Subcutaneous preadipocyte (primary cell): ENCODE data around the gene SMCO3. TPM values are rescaled to one million over a fixed set of nuclear protein-coding genes. Genes with fewer than 3 reads are reported as not detected.

Experiments used
- total RNA-seq: library from RNA; depleted of rRNA; stranded (reverse); fragments of >200 nt; gene quantifications from 2 replicates; pipeline ENCODE4 v1.2.3, GENCODE V29; 2012

Gene SMCO3
- not detected in 2 replicates for total RNA-seq

DNA sequence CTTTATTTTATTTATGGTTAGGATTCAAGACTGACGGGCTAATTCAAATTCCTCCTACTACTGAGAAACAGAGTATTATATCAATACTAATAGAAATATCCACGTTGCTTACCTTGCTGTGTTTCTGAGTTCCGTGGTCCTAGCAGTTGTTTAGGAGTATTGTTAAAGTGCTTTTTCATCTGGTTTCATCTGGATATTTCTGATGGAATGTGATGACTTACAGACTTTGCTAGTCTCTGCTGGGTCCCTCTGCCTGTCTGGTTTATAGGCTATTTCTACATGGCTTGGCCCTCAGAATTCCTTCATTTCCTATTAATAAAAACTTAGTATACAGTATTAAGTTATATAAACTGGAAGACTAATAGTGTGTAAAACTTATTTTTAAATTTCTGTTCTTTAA lies at the start of gene SMCO3:
Gene SMCO3 (minus strand): TSS at position 169 of the 400 bp plus-strand sequence. CDS start 7,502 bp downstream, outside the sequence.

DNA sequence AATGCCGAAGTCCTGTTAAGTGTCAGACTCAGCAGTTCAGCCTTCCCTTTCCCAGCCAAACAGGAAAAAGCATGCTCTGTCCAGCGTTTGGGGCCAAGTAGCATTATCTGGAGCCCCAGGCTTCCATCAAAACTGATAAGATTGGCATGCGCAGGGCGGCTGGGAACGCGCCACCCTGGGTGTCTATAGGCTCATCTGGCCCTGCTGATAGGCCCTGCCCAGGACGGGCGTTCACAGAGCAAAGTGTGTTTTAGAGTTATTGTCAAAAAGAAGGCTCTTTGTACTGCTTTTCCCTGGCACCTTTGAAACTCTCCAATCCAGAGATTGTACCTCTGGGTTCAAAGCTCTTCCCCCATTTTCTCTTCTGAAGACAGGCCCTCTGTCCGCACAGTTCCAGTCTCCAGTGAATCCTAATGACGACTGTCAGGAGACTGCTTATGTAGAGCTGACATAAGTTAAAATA lies 29.5 kb upstream of the SMCO3 start, which contains the start of gene ART4:
Gene ART4 (minus strand): TSS at position 102 of the 463 bp plus-strand sequence. CDS start 413 bp downstream, outside the sequence.

DNA sequence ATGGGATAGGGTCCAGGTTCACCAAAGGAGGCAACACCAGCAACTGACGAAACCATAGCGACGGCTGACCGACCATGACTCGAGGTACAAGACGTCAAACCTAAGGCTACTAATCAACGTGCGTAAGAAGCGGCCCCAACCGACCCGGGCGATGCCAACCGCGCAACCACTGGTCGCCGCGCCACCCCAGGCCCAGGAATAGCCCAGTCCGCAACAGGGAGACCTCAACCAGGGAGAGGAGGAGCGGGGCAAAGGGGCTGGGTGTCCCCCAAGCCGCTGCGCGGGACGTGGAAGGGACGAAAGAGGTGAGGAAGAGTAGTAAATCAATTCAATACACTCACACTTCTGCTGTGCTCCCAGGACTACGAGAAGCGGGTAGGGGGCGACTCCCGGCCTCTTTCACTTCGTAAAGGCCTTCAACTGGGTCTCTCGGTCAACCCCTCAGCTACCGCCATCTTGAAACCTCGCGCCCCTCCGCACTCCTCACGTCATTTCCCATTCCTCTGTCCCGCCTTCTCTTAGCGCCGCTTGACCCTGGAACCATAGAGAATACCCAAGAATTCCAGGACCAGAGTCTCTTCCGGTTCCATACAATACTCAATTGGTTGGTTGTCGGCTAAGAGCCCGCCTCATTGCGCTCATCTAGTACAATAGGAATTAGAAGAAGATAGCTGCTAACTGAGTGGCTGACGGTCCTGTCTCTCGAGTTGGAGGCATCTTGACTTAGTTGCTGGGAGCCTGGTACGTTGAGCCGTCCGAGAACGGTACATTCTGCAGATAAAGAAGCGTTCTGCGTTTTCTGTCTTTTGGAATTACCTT lies 10.8 kb downstream of the SMCO3 start, which contains the start of the genes C12orf60 and WBP11:
Gene C12orf60 (plus strand): TSS at position 660 of the 819 bp plus-strand sequence. CDS start 19,266 bp downstream, outside the sequence.
Gene WBP11 (minus strand): TSS at position 468 of the 819 bp plus-strand sequence. CDS start 2,095 bp downstream, outside the sequence.

Other genes with a start within 250 kb of the SMCO3 start
- gene PLBD1, start 246.3 kb downstream of the SMCO3 start, total RNA-seq: 1.4 and 2.9 TPM in 2 replicates
- not detected in 2 replicates for gene GUCY2C, start 117.6 kb downstream of the SMCO3 start, total RNA-seq
- 13.6 and 21.9 TPM in 2 replicates for gene WBP11, start 10.7 kb downstream of the SMCO3 start, total RNA-seq
- 1.2 and 2.2 TPM in 2 replicates for gene C12orf60, start 10.5 kb downstream of the SMCO3 start, total RNA-seq
- not detected in 2 replicates for gene ART4, start 29.3 kb upstream of the SMCO3 start, total RNA-seq
- 0.20 and 0.73 TPM in 2 replicates for gene MGP, start 71.7 kb upstream of the SMCO3 start, total RNA-seq
- gene ERP27, start 124.4 kb upstream of the SMCO3 start, total RNA-seq: not detected in 2 replicates
- gene ARHGDIB, start 147.4 kb upstream of the SMCO3 start, total RNA-seq: 2.9 and 3.9 TPM in 2 replicates
- not detected in 2 replicates for gene PDE6H, start 158.9 kb upstream of the SMCO3 start, total RNA-seq